HepG2 (cell line): Measurements from ENCODE around the gene CUL4B. TPM values are rescaled to one million over a fixed set of nuclear protein-coding genes. Genes with fewer than 3 reads are reported as not detected.
A peak's percentile ranks its signal among the peaks of the same experiment; 100 is the strongest.

Experiments
- ARNT ChIP-seq: fragments of 450-650 bp; IDR thresholded peaks from 2 replicates; pipeline ENCODE4 v1.6.1; 2017
- CBX2 ChIP-seq, 2 experiments: fragments of 200-600 bp in 1 of 2; sonication (generic); formaldehyde crosslinking in 1 of 2; IDR thresholded peaks; 2 replicates each; pipeline versions ENCODE4 v1.7.0 to v1.8.1; 2018 to 2022; ENCODE audit warnings: low read depth in 2 of 2, low read length in 1 of 2, mild to moderate bottlenecking in 1 of 2, missing genetic modification reagents in 1 of 2
- DPF2 ChIP-seq: sonication (generic); formaldehyde crosslinking; IDR thresholded peaks from 2 replicates; pipeline ENCODE4 v1.4.0; 2020; ENCODE audit warnings: mild to moderate bottlenecking, low read depth, missing genetic modification reagents, borderline replicate concordance
- EHMT2 ChIP-seq: fragments of 200-600 bp; sonication (generic); IDR thresholded peaks from 2 replicates; pipeline ENCODE4 v1.7.0; 2017; ENCODE audit warnings: antibody characterized with exemption, low read depth, low read length, borderline replicate concordance
- IKZF4 ChIP-seq: sonication (generic); formaldehyde crosslinking; IDR thresholded peaks from 2 replicates; pipeline ENCODE4 v1.5.1; 2020; ENCODE audit warnings: borderline replicate concordance, mild to moderate bottlenecking, low read depth, missing genetic modification reagents; ENCODE audit errors: not compliant biosample characterization
- SALL2 ChIP-seq: sonication (generic); formaldehyde crosslinking; IDR thresholded peaks from 2 replicates; pipeline ENCODE4 v1.8.1; 2023; ENCODE audit warnings: mild to moderate bottlenecking, missing genetic modification reagents, inconsistent platforms
- SIX4 ChIP-seq: sonication (generic); formaldehyde crosslinking; IDR thresholded peaks from 2 replicates; pipeline ENCODE4 v1.4.0; 2020; ENCODE audit warnings: missing genetic modification reagents
- ZNF34 ChIP-seq: sonication (generic); formaldehyde crosslinking; IDR thresholded peaks from 2 replicates; pipeline ENCODE4 v1.4.0; 2020; ENCODE audit warnings: mild to moderate bottlenecking, missing genetic modification reagents, borderline replicate concordance
- ZNF564 ChIP-seq: sonication (generic); formaldehyde crosslinking; IDR thresholded peaks from 2 replicates; pipeline ENCODE4 v1.8.1; 2023; ENCODE audit warnings: mild to moderate bottlenecking, missing genetic modification reagents
- ZNF841 ChIP-seq: sonication (generic); formaldehyde crosslinking; IDR thresholded peaks from 2 replicates; pipeline ENCODE4 v1.8.1; 2023; ENCODE audit warnings: missing genetic modification reagents, borderline replicate concordance
- polyA plus RNA-seq, 8 experiments: library from polyadenylated mRNA; depleted of rRNA in 3 of 8; stranded (reverse) in 7 of 8; unstranded in 1 of 8; fragments of >200 nt; fragmentation: Illumina TruSeq in 4 of 8; extraction: Trizol in 4 of 8; gene quantifications; 2 replicates each; pipeline versions ENCODE4 v1.2.1 to v1.2.3, GENCODE V29; 2011 to 2016; ENCODE audit warnings: low read depth in 4 of 8, missing spikeins in 1 of 8, mixed read lengths in 1 of 8; ENCODE audit not compliant: insufficient read depth in 1 of 8
- total RNA-seq, 5 experiments: library from RNA; depleted of rRNA; stranded (reverse); fragments of >200 nt; fragmentation: Illumina TruSeq; extraction: Trizol; gene quantifications; 2 replicates each; pipeline ENCODE4 v1.2.3, GENCODE V29; 2016; ENCODE audit warnings: low read depth in 1 of 5
- TF ChIP-seq, protein P1 (sequence below), 2 experiments: fragments of 450-650 bp in 1 of 2; sonication (generic) in 1 of 2; formaldehyde crosslinking in 1 of 2; IDR thresholded peaks; 2 replicates each; pipeline versions ENCODE4 v1.6.1 to v1.8.0; 2016 to 2022; ENCODE audit warnings: antibody characterized with exemption in 1 of 2, mild to moderate bottlenecking in 1 of 2, missing genetic modification reagents in 1 of 2
- TF ChIP-seq, protein P2 (sequence below): sonication (generic); formaldehyde crosslinking; IDR thresholded peaks from 2 replicates; pipeline ENCODE4 v1.8.0; 2022; ENCODE audit warnings: mild to moderate bottlenecking, missing genetic modification reagents, borderline replicate concordance
- TF ChIP-seq, protein P3 (sequence below): sonication (generic); formaldehyde crosslinking; IDR thresholded peaks from 2 replicates; pipeline ENCODE4 v1.5.0; 2020; ENCODE audit warnings: missing genetic modification reagents
- TF ChIP-seq, protein P4 (sequence below): sonication (generic); formaldehyde crosslinking; conservative IDR thresholded peaks from 2 replicates; pipeline ENCODE4 v1.4.0; 2020; ENCODE audit warnings: missing genetic modification reagents

CUL4B gene
- total and polyA plus RNA-seq, 2 of the 13 experiments (the other 11 are each of a cell fraction or from before 2014, with no cell fraction given), result 21.6 to 28.5 TPM

DNA sequence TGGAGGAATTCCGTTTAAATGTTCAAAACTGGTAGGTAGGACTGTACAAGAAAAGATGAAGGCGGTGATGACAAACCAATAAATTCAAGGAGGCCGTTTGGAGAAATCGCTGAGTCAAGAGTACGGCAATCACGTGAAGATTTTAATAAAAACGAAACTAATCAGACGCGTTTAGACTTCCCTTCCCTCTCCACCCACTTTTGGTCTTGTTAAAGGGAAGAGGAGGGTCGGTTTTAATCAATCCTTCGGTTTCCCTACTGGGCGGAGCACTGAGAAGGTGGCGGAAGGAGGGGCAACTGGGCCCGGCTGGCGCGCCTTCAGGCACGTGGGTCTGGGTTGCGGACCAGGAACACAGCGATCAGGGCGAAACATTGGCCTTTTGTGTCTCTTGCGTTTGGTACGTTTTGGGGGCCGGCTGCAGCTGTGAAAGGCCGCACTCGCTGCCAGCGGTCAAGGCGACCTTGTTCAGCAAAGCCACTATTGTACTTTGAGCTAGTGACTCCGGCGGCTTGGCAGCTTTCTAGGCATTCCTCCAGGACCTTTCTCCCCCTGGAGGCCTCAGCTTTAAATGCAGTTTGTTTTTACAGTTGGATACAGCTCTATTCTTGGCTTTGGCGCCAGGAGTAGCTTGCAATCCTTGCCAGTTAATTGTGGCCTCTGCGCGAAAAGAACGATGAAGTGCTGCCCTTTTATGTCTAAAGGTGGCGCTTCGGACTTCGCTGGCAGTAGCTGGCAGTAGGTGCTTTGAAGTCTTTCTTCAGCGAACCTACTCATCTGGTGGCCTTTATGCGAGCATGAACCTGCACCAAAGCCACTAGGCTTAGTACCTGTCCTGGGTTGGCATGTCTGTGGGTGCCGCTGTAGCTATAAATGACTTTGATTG is 74.9 kb downstream of the CUL4B start (continued):
- TF ChIP-seq, protein P1, sequence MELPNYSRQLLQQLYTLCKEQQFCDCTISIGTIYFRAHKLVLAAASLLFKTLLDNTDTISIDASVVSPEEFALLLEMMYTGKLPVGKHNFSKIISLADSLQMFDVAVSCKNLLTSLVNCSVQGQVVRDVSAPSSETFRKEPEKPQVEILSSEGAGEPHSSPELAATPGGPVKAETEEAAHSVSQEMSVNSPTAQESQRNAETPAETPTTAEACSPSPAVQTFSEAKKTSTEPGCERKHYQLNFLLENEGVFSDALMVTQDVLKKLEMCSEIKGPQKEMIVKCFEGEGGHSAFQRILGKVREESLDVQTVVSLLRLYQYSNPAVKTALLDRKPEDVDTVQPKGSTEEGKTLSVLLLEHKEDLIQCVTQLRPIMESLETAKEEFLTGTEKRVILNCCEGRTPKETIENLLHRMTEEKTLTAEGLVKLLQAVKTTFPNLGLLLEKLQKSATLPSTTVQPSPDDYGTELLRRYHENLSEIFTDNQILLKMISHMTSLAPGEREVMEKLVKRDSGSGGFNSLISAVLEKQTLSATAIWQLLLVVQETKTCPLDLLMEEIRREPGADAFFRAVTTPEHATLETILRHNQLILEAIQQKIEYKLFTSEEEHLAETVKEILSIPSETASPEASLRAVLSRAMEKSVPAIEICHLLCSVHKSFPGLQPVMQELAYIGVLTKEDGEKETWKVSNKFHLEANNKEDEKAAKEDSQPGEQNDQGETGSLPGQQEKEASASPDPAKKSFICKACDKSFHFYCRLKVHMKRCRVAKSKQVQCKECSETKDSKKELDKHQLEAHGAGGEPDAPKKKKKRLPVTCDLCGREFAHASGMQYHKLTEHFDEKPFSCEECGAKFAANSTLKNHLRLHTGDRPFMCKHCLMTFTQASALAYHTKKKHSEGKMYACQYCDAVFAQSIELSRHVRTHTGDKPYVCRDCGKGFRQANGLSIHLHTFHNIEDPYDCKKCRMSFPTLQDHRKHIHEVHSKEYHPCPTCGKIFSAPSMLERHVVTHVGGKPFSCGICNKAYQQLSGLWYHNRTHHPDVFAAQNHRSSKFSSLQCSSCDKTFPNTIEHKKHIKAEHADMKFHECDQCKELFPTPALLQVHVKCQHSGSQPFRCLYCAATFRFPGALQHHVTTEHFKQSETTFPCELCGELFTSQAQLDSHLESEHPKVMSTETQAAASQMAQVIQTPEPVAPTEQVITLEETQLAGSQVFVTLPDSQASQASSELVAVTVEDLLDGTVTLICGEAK (IDR thresholded peaks at IDR 0.05), result no peak
- TF ChIP-seq, protein P1 (CRISPR knock-in tag; IDR thresholded peaks at IDR 0.05), result peak; percentile 53; the same call in 1 of the 2 replicates
- TF ChIP-seq CBX2 (IDR thresholded peaks at IDR 0.05; ENCODE audit: low read depth, low read length) (no peak), CBX2 (CRISPR knock-in tag; IDR thresholded peaks at IDR 0.05; ENCODE audit: low read depth) (no peak), SIX4 (no peak), ZNF34 (CRISPR knock-in tag) (no peak), ZNF841 (CRISPR knock-in tag) (no peak), DPF2 (no peak), IKZF4 (CRISPR knock-in tag) (no peak), SALL2 (CRISPR knock-in tag) (0 out of 2 replicates have a peak, but pooled peaks have one; percentile 36), ARNT (no peak), ZNF564 (CRISPR knock-in tag) (peak; percentile 50; the same call in 1 of the 2 replicates), EHMT2 (no peak)
- TF ChIP-seq, protein P2, sequence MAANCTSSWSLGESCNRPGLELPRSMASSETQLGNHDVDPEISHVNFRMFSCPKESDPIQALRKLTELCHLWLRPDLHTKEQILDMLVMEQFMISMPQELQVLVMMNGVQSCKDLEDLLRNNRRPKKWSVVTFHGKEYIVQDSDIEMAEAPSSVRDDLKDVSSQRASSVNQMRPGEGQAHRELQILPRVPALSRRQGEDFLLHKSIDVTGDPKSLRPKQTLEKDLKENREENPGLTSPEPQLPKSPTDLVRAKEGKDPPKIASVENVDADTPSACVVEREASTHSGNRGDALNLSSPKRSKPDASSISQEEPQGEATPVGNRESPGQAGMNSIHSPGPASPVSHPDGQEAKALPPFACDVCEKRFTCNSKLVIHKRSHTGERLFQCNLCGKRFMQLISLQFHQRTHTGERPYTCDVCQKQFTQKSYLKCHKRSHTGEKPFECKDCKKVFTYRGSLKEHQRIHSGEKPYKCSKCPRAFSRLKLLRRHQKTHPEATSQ (CRISPR knock-in tag), result peak; percentile 65; the same call in 1 of the 2 replicates
- TF ChIP-seq, protein P3, sequence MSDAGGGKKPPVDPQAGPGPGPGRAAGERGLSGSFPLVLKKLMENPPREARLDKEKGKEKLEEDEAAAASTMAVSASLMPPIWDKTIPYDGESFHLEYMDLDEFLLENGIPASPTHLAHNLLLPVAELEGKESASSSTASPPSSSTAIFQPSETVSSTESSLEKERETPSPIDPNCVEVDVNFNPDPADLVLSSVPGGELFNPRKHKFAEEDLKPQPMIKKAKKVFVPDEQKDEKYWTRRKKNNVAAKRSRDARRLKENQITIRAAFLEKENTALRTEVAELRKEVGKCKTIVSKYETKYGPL (CRISPR knock-in tag), result no peak
- TF ChIP-seq, protein P4, sequence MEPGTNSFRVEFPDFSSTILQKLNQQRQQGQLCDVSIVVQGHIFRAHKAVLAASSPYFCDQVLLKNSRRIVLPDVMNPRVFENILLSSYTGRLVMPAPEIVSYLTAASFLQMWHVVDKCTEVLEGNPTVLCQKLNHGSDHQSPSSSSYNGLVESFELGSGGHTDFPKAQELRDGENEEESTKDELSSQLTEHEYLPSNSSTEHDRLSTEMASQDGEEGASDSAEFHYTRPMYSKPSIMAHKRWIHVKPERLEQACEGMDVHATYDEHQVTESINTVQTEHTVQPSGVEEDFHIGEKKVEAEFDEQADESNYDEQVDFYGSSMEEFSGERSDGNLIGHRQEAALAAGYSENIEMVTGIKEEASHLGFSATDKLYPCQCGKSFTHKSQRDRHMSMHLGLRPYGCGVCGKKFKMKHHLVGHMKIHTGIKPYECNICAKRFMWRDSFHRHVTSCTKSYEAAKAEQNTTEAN (CRISPR knock-in tag), result 0 out of 2 replicates have a peak, but pooled peaks have one; percentile 49
